K562 (cell line): ENCODE results near the gene NUFIP2. TPM values are rescaled to one million over a fixed set of nuclear protein-coding genes. Genes with fewer than 3 reads are reported as not detected.
"Not testable (repeated sequence)": the region's sequence is repeated elsewhere in the genome, so short reads cannot be mapped to it uniquely, and the experiment has no call there.

Experiments
- ATAC-seq: fragments of 200-7000 bp; cut with Tn5 transposase; 3 replicates; pipeline ENCODE4 v1.9.1; 2020; ENCODE audit warnings: moderate library complexity
- BruUV-seq: library from RNA; stranded (reverse); fragments of 400-500 nt; replicated peaks from 2 replicates; lab custom pipeline; 2021; lab: Mats Ljungman, UMichigan
- CTCF ChIA-PET: fragments of 300-600 bp; formaldehyde crosslinking; extraction: SDS; loops from one replicate; lab custom pipeline; 2021; ENCODE audit warnings: low intra/inter-chr PET ratio; lab: Yijun Ruan, JAX
- POLR2A ChIA-PET: fragments of 300-600, 350-650 bp; sonication (Branson Sonifier 250); formaldehyde crosslinking; extraction: SDS; loops from one replicate; lab custom pipeline; 2021; ENCODE audit warnings: antibody characterized with exemption, inconsistent platforms; lab: Yijun Ruan, JAX
- DNase-seq, 4 experiments: peaks; one replicate each; pipeline versions ENCODE4 v3.0.0 to v3.0.0-alpha.2; 2011 to 2018; ENCODE audit warnings: low spot score in 3 of 4, mixed read lengths in 3 of 4; ENCODE audit errors: extremely low read depth in 1 of 4
- FAIRE-seq: peaks from 2 replicates; lab custom pipeline; 2011; peaks lifted over from hg19 to GRCh38; lab: Jason Lieb, UNC
- H2AFZ ChIP-seq: 2 replicates; pipeline ENCODE4 v1.6.0; 2011; ENCODE audit warnings: low read depth, low read length, control low read depth, inconsistent platforms
- H3K27ac ChIP-seq: fragments of 200-600 bp; 3 replicates; pipeline ENCODE4 v1.8.0; 2011; ENCODE audit warnings: low read depth, mild to moderate bottlenecking, control low read depth, inconsistent platforms, low read length, moderate library complexity, mixed read lengths; ENCODE audit errors: extremely low read depth
- H3K27me3 ChIP-seq, 2 experiments: fragments of 300-600 bp in 1 of 2; 2 replicates in 1 of 2; 3 replicates in 1 of 2; pipeline versions ENCODE4 v1.6.0 to v1.8.0; 2011; ENCODE audit warnings: inconsistent platforms in 2 of 2, low read length in 2 of 2, mild to moderate bottlenecking in 1 of 2, mixed read lengths in 1 of 2, moderate library complexity in 1 of 2; ENCODE audit not compliant: control insufficient read depth in 2 of 2, insufficient read depth in 2 of 2
- H3K36me3 ChIP-seq: fragments of 300-600 bp; 3 replicates; pipeline ENCODE4 v1.8.0; 2011; ENCODE audit warnings: mild to moderate bottlenecking, low read length, inconsistent platforms; ENCODE audit not compliant: control insufficient read depth, insufficient read depth
- H3K4me1 ChIP-seq, 2 experiments: fragments of 200-600 bp in 1 of 2; replicated peaks in 1 of 2; 2 replicates in 1 of 2; 3 replicates in 1 of 2; pipeline versions ENCODE4 v1.5.1 to v1.8.0; 2011; ENCODE audit warnings: inconsistent platforms in 2 of 2, low read length in 2 of 2, mild to moderate bottlenecking in 1 of 2, mixed read lengths in 1 of 2, moderate library complexity in 1 of 2; ENCODE audit not compliant: control insufficient read depth in 2 of 2, insufficient read depth in 2 of 2
- H3K4me2 ChIP-seq: 2 replicates; pipeline ENCODE4 v1.6.1; 2011; ENCODE audit warnings: low read length, control low read depth, inconsistent platforms, mixed read lengths; ENCODE audit not compliant: insufficient read depth
- H3K4me3 ChIP-seq: fragments of 200-600 bp; sonication (generic), shearing (Covaris generic); 2 replicates; pipeline ENCODE4 v1.5.1; 2016; ENCODE audit warnings: control low read depth, inconsistent platforms
- H3K79me2 ChIP-seq: fragments of 200-600 bp; 3 replicates; pipeline ENCODE4 v1.8.0; 2011; ENCODE audit warnings: low read length, inconsistent platforms; ENCODE audit not compliant: control insufficient read depth, insufficient read depth
- H3K9ac ChIP-seq, 2 experiments: 2 replicates each; pipeline versions ENCODE4 v1.6.0 to v1.6.1; 2011; ENCODE audit warnings: low read depth in 2 of 2, low read length in 2 of 2, control low read depth in 1 of 2, inconsistent platforms in 1 of 2, mild to moderate bottlenecking in 1 of 2, mixed read lengths in 1 of 2; ENCODE audit not compliant: insufficient read depth in 1 of 2
- H3K9me1 ChIP-seq: one replicate; pipeline ENCODE4 v1.6.0; 2011; ENCODE audit warnings: inconsistent platforms, mild to moderate bottlenecking, low read length, moderate library complexity; ENCODE audit not compliant: control insufficient read depth, insufficient read depth
- H3K9me3 ChIP-seq: replicated peaks from 2 replicates; pipeline ENCODE4 v1.5.1; 2011; ENCODE audit warnings: low read depth, low read length, inconsistent platforms; ENCODE audit not compliant: control insufficient read depth, insufficient read depth
- H4K20me1 ChIP-seq: replicated peaks from 2 replicates; pipeline ENCODE4 v1.6.1; 2011; ENCODE audit warnings: low read length, inconsistent platforms, mixed read lengths; ENCODE audit not compliant: control insufficient read depth, insufficient read depth
- CEBPG ChIP-seq, 3 experiments: fragments of 200-800 bp in 1 of 3; sonication (Bioruptor generic) in 1 of 3; sonication (generic) in 1 of 3; formaldehyde crosslinking in 1 of 3; IDR thresholded peaks in 2 of 3; conservative IDR thresholded peaks in 1 of 3; 2 replicates each; pipeline versions ENCODE4 v1.6.1 to v1.8.0; 2016 to 2022; ENCODE audit warnings: missing compliant biosample characterization in 2 of 3, missing genetic modification characterization in 2 of 3, mild to moderate bottlenecking in 1 of 3, missing genetic modification reagents in 1 of 3
- RAD21 ChIP-seq, 2 experiments: fragments of 250-450 bp in 1 of 2; fragments of 450-650 bp in 1 of 2; sonication (Bioruptor Pico) in 1 of 2; formaldehyde crosslinking in 1 of 2; IDR thresholded peaks in 1 of 2; conservative IDR thresholded peaks in 1 of 2; 2 replicates each; pipeline versions ENCODE4 v1.4.0 to v1.8.0; 2020 to 2022; ENCODE audit warnings: mild to moderate bottlenecking in 2 of 2, moderate library complexity in 1 of 2
- SIN3B ChIP-seq: fragments of 450-650 bp; IDR thresholded peaks from 2 replicates; pipeline ENCODE4 v1.6.1; 2017; ENCODE audit warnings: low read depth, mild to moderate bottlenecking, moderate library complexity
- ZNF124 ChIP-seq: sonication (generic); formaldehyde crosslinking; IDR thresholded peaks from 2 replicates; pipeline ENCODE4 v1.8.1; 2022; ENCODE audit warnings: missing genetic modification reagents
- ZNF197 ChIP-seq: fragments of 200-800 bp; sonication (Bioruptor generic); IDR thresholded peaks from 2 replicates; pipeline ENCODE4 v1.6.1; 2016; ENCODE audit warnings: low read depth, missing genetic modification characterization, missing compliant biosample characterization
- WGBS: fragments of 100-300 bp; shearing (Covaris generic); methylation state at CpG from one replicate; pipeline ENCODE4 v1.1.6; 2016; ENCODE audit warnings: low coverage, mixed read lengths; ENCODE audit not compliant: insufficient coverage; ENCODE audit errors: missing lambda C conversion rate; 5-methylcytosine and 5-hydroxymethylcytosine counted together
- in situ Hi-C: fragments of 300-500 bp; cut with MboI; formaldehyde crosslinking; loops from 4 replicates; pipeline ENCODE4 v1.15.0; 2018; ENCODE audit warnings: inconsistent platforms, mixed read lengths
- intact Hi-C: fragments of 100-400 bp; cut with micrococcal nuclease; formaldehyde crosslinking; loops from 2 replicates; pipeline ENCODE4 v1.14.2; 2022
- polyA plus RNA-seq, 8 experiments: library from polyadenylated mRNA; depleted of rRNA in 4 of 8; stranded (reverse) in 5 of 8; unstranded in 3 of 8; fragments of >200 nt; fragmentation: Nextera tagmentation in 2 of 8; fragmentation: Illumina TruSeq in 1 of 8; extraction: Ambion mirVana in 2 of 8; extraction: Trizol in 1 of 8; gene quantifications; 2 replicates each; pipeline versions ENCODE4 v1.2.1 to v1.2.3, GENCODE V29; 2011 to 2014; ENCODE audit warnings: inconsistent platforms in 1 of 8, missing spikeins in 1 of 8
- total RNA-seq, 7 experiments: library from RNA; depleted of rRNA in 6 of 7; stranded (reverse); fragments of >200 nt in 6 of 7; fragmentation: Illumina TruSeq in 2 of 7; extraction: Trizol in 2 of 7; gene quantifications; 2 replicates each; pipeline versions ENCODE4 v1.2.1 to v1.2.3, GENCODE V29; 2011 to 2021; ENCODE audit warnings: low replicate concordance in 1 of 7

Gene NUFIP2
- total and polyA plus RNA-seq, 9 of the 15 experiments (the other 6 are each of a cell fraction or from before 2014, with no cell fraction given) = 4.9 to 40.7 (median 18.5) TPM

DNA sequence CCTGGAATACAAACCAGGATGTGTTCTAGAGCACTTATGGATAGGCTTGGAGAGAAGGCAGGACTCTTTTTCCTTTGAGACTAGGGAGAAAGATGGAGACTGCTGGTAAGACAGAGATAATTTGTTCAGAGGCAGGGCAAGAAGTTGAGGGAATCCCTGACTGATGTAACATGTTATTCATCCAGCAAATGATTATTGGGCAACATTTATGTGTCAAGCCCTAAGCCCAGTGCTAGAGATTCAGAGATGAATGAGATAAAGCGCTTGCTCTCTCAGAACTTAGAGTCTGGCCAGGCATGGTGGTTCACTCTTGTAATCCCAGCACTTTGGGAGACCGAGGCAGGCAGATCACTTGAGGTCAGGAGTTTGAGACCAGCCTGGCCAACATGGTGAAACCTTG lies 47.8 kb upstream of the NUFIP2 start (continued):
- TF ChIP-seq RAD21 (CRISPR knock-in tag; conservative IDR thresholded peaks at IDR 0.05 in 1 of 2, IDR thresholded peaks at IDR 0.05 in 1 of 2) = no peak
- no peak for TF ChIP-seq ZNF197 (CRISPR knock-in tag)
- no peak for TF ChIP-seq SIN3B
- TF ChIP-seq CEBPG (CRISPR knock-in tag; IDR thresholded peaks at IDR 0.05) = no peak
- peak; percentile 95 to 96 for TF ChIP-seq CEBPG (tag; conservative IDR thresholded peaks at IDR 0.05 in 1 of 2, IDR thresholded peaks at IDR 0.05 in 1 of 2)
- TF ChIP-seq ZNF124 (CRISPR knock-in tag) = no peak
- TF ChIP-seq, all 486 proteins: peak for 2

DNA sequence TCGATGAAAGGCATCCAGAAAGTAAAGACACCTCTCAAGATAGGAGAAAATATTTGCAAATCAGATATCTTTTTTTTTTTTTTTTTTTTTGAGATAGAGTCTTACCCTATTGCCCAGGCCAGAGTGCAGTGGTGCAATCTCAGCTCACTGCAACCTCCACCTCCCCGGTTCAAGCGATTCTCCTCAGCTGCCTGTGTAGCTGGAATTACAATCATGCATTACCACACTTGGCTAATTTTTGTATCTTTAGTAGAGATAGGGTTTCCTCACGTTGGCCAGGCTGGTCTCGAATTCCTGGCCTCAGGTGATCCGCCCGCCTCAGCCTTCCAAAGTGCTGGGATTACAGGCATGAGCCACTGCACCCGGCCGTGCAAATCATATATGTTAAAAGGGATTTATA lies 45.1 kb upstream of the NUFIP2 start:
- H4K20me1 ChIP-seq, FAIRE-seq, H3K9me3 ChIP-seq, H3K4me2 ChIP-seq, CTCF ChIA-PET, DNase-seq, H3K4me3 ChIP-seq, BruUV-seq, ATAC-seq, H3K4me1 ChIP-seq, H3K79me2 ChIP-seq, intact Hi-C loops, H3K36me3 ChIP-seq, H3K27ac ChIP-seq, H3K9ac ChIP-seq, H2AFZ ChIP-seq, in situ Hi-C loops, H3K9me1 ChIP-seq: not testable (repeated sequence)
- POLR2A ChIA-PET = interaction anchor here (1.2 to 1.5 kb wide), 2 partner anchors 11 to 14 kb away, joined by 5 read pairs; no protein-coding TSS in a partner anchor
- peaks cover 34 to 41% of the 10 kb centered on the region in 2 experiments for H3K27me3 ChIP-seq
- 1% methylated on average over 9 of the region's 9 CpGs for WGBS
